B cell (primary cell): ENCODE measurements around the gene EFCAB13.

Source experiments
- CTCF ChIP-seq: fragments of 200-600 bp; IDR thresholded peaks from one replicate; pipeline ENCODE4 v1.8.0; 2022; ENCODE audit warnings: antibody characterized with exemption, mild to moderate bottlenecking
- EZH2 ChIP-seq: IDR thresholded peaks from 2 replicates; pipeline ENCODE4 v1.6.1; 2012; ENCODE audit warnings: borderline replicate concordance, low read depth, mild to moderate bottlenecking, moderate library complexity, low read length; ENCODE audit not compliant: insufficient read depth, poor library complexity, severe bottlenecking

GRCh38 chr17:47318197-47318918 lies 5.4 kb upstream of the EFCAB13 start:
- peak; percentile 11 for TF ChIP-seq CTCF
- TF ChIP-seq EZH2: no peak
